HuH-7.5 (cell line): ENCODE measurements around the gene GSTO2.
"Not testable (repeated sequence)": the region's sequence is repeated elsewhere in the genome, so short reads cannot be mapped to it uniquely, and the experiment has no call there.

Experiments used
- DNase-seq: peaks from one replicate; pipeline ENCODE4 v3.0.0; 2011; ENCODE audit warnings: low spot score

The GSTO2 gene

GRCh38 chr10:104268713-104269645 is at the start of gene GSTO2:
GSTO2 (plus strand) TSS chr10:104269184; CDS start chr10:104274916, 5,732 bp downstream.
- DNase-seq, result no peak

DNA sequence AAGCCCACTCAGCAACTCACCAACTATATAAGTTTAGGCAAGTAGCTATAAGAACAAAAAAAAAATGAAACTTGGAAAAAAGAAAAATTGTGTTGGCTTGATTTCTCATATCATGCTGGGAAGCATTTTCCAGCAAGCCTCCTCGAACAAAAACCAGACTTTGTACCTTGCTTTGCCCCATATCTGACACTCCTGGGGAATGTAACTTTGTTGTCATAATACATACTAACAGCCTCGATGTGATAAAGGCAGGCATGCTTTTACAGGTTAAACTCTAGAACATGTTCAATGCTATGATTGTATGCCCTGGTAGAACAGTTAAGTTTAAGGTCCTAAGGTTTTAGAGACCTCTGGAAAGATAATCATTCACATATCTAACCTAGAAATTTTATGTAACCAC is 48.5 kb upstream of the GSTO2 start:
- no peak for DNase-seq

- no peak for DNase-seq
Measured at GRCh38 chr10:104223304-104223703, 45.7 kb upstream of the GSTO2 start.

GRCh38 chr10:104230490-104230889 is 38.5 kb upstream of the GSTO2 start:
- no peak for DNase-seq

DNA sequence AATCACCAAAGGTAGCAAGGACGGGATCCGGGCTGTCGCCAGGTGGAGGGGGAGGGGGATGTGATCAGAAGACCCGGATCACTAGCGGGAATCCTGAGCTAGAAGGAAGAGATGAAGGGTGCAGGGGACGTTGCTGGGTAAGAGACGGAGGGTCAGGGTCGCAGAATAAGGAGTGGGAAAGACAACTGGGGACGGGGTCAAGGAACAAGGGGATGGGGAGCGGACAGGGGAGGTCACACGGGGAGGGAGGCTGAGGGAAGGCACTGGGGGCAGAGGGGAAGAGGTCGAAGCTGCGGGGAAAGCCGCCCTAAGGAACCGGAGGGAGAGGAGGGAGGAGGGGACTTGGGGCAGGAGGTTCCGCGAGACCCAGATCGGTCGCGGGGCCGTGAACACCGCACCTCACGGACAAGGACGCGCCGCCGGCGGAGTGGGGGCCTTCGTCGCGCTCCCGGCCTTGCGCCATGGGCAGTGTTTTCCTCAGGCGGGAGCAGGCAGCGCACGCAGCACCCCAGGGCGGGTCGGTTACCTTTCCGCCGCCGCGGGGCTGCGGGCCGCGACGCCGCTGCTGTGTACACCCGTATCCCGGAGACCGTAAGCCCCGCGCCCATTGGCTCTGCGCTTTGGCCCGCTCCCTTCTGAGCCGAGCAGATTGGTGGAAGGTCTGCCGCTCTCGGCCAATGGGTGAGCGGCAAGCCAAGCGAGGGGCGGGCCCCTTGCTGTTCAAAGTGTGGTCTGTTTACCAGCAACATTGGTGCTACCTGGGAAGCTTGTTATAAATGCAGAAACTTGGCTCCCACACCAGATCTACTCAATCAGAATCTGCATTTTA is 37.0 kb upstream of the GSTO2 start, which contains the start of gene CFAP43:
Gene CFAP43 (minus strand): TSS at position 581 of the 829 bp plus-strand sequence. CDS start 118 bp downstream, at position 463.
- peak; percentile 96 for DNase-seq

DNA sequence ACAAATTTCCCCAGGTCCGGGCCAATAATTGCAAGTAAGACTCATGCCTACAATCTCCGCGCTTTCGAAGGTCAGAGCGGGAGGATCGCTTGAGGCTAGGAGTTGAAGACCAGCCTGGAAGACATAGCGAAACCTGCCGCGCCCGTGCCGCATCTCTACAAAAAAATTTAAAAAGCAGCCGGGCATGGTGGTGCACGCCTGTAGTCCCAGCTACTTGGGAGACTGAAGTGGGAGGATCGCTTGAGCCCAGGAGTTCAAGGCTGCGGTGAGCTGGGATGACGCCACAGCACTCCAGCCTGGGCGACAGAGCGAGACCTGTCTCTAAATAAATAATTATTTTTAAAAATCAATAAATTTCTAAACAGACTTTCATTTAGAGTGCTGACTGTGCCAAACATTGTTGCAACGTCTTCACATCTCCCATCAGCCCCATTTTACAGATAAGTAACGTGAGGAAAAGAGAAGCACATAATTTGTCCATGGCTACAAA is 36.3 kb upstream of the GSTO2 start:
- DNase-seq, result no peak

- DNase-seq, result no peak
Measured at GRCh38 chr10:104233817-104234216, 35.2 kb upstream of the GSTO2 start.

DNA sequence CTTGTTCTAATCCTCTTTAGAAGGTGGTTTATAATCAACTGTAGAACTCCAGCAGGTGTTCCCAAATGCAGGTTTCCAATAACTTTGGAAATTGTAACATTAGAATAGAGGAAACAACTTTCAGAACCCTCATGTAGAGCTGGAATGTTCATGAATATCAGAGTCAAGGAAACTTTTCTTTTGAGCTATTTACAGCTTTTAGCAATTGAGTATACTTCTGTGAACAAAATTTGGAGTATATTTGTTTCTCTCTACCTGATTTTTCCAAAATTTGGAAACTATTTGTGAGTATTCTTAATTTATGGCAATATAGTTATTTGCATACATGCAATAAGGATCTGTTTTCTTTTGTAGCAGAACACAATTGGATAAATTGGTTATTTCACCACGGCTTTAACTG is 34.0 kb upstream of the GSTO2 start:
- no peak for DNase-seq

- no peak for DNase-seq
Measured at GRCh38 chr10:104235801-104236200, 33.2 kb upstream of the GSTO2 start.

GRCh38 chr10:104240078-104240477 is 28.9 kb upstream of the GSTO2 start:
- DNase-seq, result no peak

GRCh38 chr10:104242545-104242944 is 26.4 kb upstream of the GSTO2 start:
- DNase-seq, result no peak

DNA sequence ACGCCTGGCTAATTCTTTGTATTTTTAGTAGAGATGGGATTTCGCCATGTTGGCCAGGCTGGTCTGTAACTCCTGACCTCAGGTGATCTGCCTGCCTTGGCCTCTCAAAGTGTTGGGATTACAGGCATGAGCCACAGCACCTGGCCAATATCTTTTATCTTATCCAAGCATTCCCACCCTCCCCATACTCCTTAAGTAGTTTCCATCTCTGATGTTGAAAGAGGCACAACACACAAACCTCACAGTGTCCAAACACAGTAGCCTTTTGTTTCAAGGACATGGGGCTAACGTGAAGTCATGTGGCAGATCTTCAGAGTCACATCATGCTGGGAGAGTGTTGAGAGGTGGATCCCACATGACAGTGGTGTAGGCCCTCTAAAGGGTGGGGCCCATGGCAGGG is 26.0 kb upstream of the GSTO2 start:
- peak; percentile 15 for DNase-seq

- DNase-seq, result no peak
Measured at GRCh38 chr10:104243512-104243911, 25.5 kb upstream of the GSTO2 start.

DNA sequence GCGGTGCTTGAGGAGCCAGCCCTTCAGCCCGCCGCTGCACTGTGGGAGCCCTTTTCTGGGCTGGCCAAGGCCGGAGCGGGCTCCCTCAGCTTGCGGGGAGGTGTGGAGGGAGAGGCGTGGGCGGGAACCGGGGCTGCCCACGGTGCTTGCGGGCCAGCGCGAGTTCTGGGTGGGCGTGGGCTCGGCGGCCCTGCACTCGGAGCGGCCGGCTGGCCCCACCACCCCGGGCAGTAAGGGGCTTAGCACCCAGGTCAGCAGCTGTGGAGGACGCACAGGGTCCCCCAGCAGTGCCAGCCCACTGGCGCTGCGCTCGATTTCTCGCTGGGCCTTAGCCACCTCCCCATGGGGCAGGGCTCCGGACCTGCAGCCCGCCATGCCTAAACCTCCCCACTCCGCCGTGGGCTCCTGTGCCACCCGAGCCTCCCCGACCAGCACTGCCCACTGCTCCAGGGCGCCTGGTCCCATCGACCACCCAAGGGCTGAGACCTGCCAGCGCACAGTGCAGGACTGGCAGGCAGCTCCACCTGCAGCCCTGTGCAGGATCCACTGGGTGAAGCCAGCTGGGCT is 23.8 kb upstream of the GSTO2 start:
- no peak for DNase-seq

DNA sequence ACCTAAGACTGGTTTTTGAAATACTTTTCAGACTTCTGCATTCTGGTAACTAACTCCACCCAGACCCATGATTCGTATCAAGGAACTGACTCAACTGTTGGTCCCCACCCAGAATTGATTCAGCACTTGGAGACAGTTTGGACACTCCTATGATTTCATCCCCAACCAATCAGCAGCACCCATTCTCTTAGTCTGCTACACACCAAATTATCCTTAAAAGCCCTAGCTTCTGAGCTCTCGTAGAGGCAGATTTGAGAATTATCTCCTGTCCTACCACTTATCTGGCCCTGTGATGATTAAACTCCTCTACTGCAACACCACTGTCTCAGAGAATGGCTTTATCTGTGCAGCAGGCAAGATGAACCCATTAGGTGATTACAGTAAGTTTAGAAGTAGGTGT is 22.0 kb upstream of the GSTO2 start:
- no peak for DNase-seq

GRCh38 chr10:104247513-104248146 is 21.4 kb upstream of the GSTO2 start:
- DNase-seq, result no peak

GRCh38 chr10:104248931-104249330 is 20.1 kb upstream of the GSTO2 start:
- not testable (repeated sequence) for DNase-seq

GRCh38 chr10:104250371-104250770 is 18.6 kb upstream of the GSTO2 start:
- DNase-seq, result no peak

DNA sequence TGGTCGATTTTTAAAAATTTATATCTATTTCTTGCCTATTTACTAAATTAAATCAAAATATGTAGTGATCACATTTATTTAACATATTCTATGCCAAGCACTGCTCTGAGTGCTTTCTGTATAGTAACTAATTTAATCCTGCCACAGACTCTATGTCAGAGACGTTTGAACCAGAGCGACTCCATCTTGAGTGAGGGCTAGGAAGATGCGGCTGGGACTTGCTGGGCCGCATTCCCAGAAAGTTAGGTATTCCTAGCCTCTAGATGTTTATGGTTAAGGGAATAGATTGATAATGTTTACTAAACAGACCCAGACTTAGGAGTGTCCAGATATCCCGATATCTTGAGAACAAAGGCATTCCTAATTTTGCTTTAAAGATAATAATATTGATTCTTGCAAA is 17.5 kb upstream of the GSTO2 start:
- DNase-seq, result no peak

- DNase-seq, result no peak
Measured at GRCh38 chr10:104252368-104252767, 16.6 kb upstream of the GSTO2 start.

- DNase-seq, result peak; percentile 85
Measured at GRCh38 chr10:104253106-104253505, 15.9 kb upstream of the GSTO2 start.
